ENCODE measurements around the gene ZNF619. TPM values are rescaled to one million over a fixed set of nuclear protein-coding genes. Genes with fewer than 3 reads are reported as not detected.

ZNF619 gene
- total and polyA plus RNA-seq, 4 donors = 1.3 to 5.9 (median 3.3) TPM

DNA sequence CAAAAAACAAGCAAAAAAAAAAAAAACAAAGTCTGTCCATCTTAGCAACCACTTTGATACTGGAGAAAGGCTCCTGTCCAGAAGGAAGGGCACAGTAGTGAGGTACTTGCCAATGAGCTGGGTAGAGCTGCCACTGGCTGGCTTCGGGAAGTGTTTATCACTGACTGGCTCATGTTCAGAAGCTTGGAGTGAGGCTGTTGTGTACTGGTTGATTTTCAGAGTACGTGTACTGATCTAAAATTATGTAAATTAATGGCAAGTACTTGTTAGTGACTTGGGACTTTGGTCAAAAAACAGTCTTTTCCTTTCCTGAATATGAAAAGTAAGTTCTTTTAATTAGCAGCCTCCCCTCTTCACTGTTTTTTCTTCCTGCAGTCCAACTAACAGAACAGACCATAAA lies 46.9 kb downstream of the ZNF619 start:
- 51% methylated on average over 2 of the region's 2 CpGs for WGBS
- no peak overlapping the region for H3K9ac ChIP-seq (ENCODE audit: low read depth in 1 of 2, low read length in 2 of 2)
- no peaks in the 10 kb centered on the region for H3K9me3 ChIP-seq (ENCODE audit: control insufficient read depth in 4 of 4, low read length in 3 of 4)
- peak overlapping the region in 1 of 3 donors; percentile 71 for H3K4me3 ChIP-seq (ENCODE audit: low read depth in 1 of 3, low read length in 3 of 3)
- no peak for TF ChIP-seq GABPA (IDR thresholded peaks at IDR 0.05 in 1 of 2, conservative IDR thresholded peaks at IDR 0.05 in 1 of 2)
- no peak for TF ChIP-seq NR2F2 (IDR thresholded peaks at IDR 0.05)
- TF ChIP-seq, protein P1, sequence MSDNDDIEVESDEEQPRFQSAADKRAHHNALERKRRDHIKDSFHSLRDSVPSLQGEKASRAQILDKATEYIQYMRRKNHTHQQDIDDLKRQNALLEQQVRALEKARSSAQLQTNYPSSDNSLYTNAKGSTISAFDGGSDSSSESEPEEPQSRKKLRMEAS (IDR thresholded peaks at IDR 0.05) = no peak
- H3K27ac ChIP-seq (ENCODE audit: low read depth in 1 of 2, low read length in 2 of 2) = no peak overlapping the region
- H3K4me1 ChIP-seq (ENCODE audit: control insufficient read depth in 4 of 4, insufficient read depth in 4 of 4, low read length in 3 of 4) = peaks cover 0 to 18% (median 8%) of the 10 kb centered on the region in 4 donors
- H3K27me3 ChIP-seq (ENCODE audit: control insufficient read depth in 4 of 4, insufficient read depth in 4 of 4, low read length in 3 of 4) = no peaks in the 10 kb centered on the region
- no peak for DNase-seq (ENCODE audit: low spot score)
- peaks cover 0 to 12% (median 5%) of the 10 kb centered on the region in 4 donors for H3K36me3 ChIP-seq (ENCODE audit: control insufficient read depth in 4 of 4, insufficient read depth in 3 of 4, low read depth in 1 of 4, low read length in 3 of 4)

DNA sequence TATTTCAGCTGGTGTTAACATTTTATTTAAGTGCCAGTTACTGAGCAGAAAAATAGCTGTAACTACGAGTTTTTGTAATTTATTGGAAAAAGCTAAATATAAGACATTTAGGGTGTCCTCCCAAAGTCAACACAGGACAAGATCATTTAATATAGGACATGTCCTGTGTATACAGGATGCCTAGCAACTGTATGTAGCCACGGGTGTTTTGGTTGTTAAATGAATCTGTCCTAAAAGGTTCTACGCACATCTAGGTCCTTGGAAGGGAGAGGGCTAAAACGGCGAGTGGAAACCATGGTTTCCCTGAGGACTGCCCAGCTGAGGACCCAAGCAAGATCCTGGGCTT lies 47.3 kb downstream of the ZNF619 start:
- Histone ChIP-seq H3K27me3 (ENCODE audit: control insufficient read depth in 4 of 4, insufficient read depth in 4 of 4, low read length in 3 of 4) (no peaks in the 10 kb centered on the region), H3K27ac (ENCODE audit: low read depth in 1 of 2, low read length in 2 of 2) (peak overlapping the region; percentile 68 to 76), H3K9ac (ENCODE audit: low read depth in 1 of 2, low read length in 2 of 2) (peak overlapping the region; percentile 51 to 73), H3K4me1 (ENCODE audit: control insufficient read depth in 4 of 4, insufficient read depth in 4 of 4, low read length in 3 of 4) (peaks cover 0 to 18% (median 8%) of the 10 kb centered on the region in 4 donors), H3K9me3 (ENCODE audit: control insufficient read depth in 4 of 4, low read length in 3 of 4) (no peaks in the 10 kb centered on the region), H3K36me3 (ENCODE audit: control insufficient read depth in 4 of 4, insufficient read depth in 3 of 4, low read depth in 1 of 4, low read length in 3 of 4) (peaks cover 0 to 15% (median 7%) of the 10 kb centered on the region in 4 donors), H3K4me3 (ENCODE audit: low read depth in 1 of 3, low read length in 3 of 3) (peak overlapping the region; percentile 69 to 96 (median 71))
- DNase-seq (ENCODE audit: low spot score) = no peak
- TF ChIP-seq, protein P2, sequence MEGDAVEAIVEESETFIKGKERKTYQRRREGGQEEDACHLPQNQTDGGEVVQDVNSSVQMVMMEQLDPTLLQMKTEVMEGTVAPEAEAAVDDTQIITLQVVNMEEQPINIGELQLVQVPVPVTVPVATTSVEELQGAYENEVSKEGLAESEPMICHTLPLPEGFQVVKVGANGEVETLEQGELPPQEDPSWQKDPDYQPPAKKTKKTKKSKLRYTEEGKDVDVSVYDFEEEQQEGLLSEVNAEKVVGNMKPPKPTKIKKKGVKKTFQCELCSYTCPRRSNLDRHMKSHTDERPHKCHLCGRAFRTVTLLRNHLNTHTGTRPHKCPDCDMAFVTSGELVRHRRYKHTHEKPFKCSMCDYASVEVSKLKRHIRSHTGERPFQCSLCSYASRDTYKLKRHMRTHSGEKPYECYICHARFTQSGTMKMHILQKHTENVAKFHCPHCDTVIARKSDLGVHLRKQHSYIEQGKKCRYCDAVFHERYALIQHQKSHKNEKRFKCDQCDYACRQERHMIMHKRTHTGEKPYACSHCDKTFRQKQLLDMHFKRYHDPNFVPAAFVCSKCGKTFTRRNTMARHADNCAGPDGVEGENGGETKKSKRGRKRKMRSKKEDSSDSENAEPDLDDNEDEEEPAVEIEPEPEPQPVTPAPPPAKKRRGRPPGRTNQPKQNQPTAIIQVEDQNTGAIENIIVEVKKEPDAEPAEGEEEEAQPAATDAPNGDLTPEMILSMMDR (IDR thresholded peaks at IDR 0.05; ENCODE audit: low read depth, low read length, missing input control) = no peak
- TF ChIP-seq, protein P3, sequence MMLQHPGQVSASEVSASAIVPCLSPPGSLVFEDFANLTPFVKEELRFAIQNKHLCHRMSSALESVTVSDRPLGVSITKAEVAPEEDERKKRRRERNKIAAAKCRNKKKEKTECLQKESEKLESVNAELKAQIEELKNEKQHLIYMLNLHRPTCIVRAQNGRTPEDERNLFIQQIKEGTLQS (IDR thresholded peaks at IDR 0.05) = no peak
- TF ChIP-seq HNF4G (IDR thresholded peaks at IDR 0.05) (no peak), NR2F2 (IDR thresholded peaks at IDR 0.05) (no peak), YY1 (IDR thresholded peaks at IDR 0.05) (no peak), GABPA (IDR thresholded peaks at IDR 0.05 in 1 of 2, conservative IDR thresholded peaks at IDR 0.05 in 1 of 2) (no peak), RAD21 (IDR thresholded peaks at IDR 0.05) (no peak), HNF4A (conservative IDR thresholded peaks at IDR 0.05) (no peak), FOXA2 (IDR thresholded peaks at IDR 0.05) (no peak), RXRA (IDR thresholded peaks at IDR 0.05) (no peak), JUND (IDR thresholded peaks at IDR 0.05) (no peak), TAF1 (conservative IDR thresholded peaks at IDR 0.05) (no peak), SP1 (IDR thresholded peaks at IDR 0.05) (no peak)
- TF ChIP-seq, protein P4, sequence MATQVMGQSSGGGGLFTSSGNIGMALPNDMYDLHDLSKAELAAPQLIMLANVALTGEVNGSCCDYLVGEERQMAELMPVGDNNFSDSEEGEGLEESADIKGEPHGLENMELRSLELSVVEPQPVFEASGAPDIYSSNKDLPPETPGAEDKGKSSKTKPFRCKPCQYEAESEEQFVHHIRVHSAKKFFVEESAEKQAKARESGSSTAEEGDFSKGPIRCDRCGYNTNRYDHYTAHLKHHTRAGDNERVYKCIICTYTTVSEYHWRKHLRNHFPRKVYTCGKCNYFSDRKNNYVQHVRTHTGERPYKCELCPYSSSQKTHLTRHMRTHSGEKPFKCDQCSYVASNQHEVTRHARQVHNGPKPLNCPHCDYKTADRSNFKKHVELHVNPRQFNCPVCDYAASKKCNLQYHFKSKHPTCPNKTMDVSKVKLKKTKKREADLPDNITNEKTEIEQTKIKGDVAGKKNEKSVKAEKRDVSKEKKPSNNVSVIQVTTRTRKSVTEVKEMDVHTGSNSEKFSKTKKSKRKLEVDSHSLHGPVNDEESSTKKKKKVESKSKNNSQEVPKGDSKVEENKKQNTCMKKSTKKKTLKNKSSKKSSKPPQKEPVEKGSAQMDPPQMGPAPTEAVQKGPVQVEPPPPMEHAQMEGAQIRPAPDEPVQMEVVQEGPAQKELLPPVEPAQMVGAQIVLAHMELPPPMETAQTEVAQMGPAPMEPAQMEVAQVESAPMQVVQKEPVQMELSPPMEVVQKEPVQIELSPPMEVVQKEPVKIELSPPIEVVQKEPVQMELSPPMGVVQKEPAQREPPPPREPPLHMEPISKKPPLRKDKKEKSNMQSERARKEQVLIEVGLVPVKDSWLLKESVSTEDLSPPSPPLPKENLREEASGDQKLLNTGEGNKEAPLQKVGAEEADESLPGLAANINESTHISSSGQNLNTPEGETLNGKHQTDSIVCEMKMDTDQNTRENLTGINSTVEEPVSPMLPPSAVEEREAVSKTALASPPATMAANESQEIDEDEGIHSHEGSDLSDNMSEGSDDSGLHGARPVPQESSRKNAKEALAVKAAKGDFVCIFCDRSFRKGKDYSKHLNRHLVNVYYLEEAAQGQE (IDR thresholded peaks at IDR 0.05) = no peak
- TF ChIP-seq, protein P5, sequence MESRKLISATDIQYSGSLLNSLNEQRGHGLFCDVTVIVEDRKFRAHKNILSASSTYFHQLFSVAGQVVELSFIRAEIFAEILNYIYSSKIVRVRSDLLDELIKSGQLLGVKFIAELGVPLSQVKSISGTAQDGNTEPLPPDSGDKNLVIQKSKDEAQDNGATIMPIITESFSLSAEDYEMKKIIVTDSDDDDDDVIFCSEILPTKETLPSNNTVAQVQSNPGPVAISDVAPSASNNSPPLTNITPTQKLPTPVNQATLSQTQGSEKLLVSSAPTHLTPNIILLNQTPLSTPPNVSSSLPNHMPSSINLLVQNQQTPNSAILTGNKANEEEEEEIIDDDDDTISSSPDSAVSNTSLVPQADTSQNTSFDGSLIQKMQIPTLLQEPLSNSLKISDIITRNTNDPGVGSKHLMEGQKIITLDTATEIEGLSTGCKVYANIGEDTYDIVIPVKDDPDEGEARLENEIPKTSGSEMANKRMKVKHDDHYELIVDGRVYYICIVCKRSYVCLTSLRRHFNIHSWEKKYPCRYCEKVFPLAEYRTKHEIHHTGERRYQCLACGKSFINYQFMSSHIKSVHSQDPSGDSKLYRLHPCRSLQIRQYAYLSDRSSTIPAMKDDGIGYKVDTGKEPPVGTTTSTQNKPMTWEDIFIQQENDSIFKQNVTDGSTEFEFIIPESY (IDR thresholded peaks at IDR 0.05) = no peak
- 28% methylated on average over 5 of the region's 5 CpGs for WGBS
